Stimulated activated CD8-positive, alpha-beta memory T cell treated with anti-CD3 and anti-CD28 coated beads, Interleukin-15, amount 100 ng/mL, for 1 hour (primary cell): ENCODE results near the gene TMEM95.
"Not testable (repeated sequence)": the region's sequence is repeated elsewhere in the genome, so short reads cannot be mapped to it uniquely, and the experiment has no call there.

ENCODE experiments used
- DNase-seq: peaks from one replicate; pipeline ENCODE4 v3.0.0-alpha.2; 2020; ENCODE audit warnings: low read depth

The TMEM95 gene

GRCh38 chr17:7346761-7347614 is 8.0 kb upstream of the TMEM95 start:
- no peak for DNase-seq

DNA sequence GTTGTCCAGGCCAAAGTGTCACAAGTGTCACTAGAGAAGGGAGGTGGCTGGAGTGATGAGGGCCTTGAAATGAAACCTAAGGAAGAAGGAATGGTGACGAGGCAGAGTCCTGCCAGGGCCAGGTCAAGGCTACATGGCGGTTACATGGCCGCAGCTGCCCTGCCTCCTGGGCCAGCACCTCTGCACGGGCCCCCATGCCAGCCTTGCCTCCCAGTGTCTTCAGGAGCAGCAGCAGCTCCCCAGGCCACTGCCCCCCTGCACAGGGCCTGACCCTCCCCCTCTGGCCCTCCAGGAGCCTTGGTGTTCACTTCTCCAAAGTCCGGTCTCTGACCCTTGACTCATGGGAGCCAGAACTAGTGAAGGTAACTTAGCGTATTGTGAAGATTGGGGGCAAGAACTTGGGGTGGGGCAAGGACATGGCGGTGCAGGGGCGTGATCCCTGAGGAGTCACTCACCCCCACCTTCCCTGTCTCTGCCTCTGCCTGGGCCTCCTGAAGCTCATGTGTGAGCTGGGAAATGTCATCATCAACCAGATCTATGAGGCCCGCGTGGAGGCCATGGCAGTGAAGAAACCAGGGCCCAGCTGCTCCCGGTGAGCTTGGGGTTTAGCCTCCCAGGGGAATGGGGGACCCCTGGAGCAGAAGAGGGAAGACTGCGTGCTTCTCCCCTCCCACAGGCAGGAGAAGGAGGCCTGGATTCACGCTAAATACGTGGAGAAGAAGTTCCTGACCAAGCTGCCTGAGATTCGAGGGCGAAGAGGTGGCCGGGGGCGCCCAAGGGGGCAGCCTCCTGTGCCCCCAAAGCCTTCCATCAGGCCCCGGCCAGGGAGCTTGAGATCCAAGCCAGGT is 7.1 kb upstream of the TMEM95 start:
- DNase-seq, result no peak

DNA sequence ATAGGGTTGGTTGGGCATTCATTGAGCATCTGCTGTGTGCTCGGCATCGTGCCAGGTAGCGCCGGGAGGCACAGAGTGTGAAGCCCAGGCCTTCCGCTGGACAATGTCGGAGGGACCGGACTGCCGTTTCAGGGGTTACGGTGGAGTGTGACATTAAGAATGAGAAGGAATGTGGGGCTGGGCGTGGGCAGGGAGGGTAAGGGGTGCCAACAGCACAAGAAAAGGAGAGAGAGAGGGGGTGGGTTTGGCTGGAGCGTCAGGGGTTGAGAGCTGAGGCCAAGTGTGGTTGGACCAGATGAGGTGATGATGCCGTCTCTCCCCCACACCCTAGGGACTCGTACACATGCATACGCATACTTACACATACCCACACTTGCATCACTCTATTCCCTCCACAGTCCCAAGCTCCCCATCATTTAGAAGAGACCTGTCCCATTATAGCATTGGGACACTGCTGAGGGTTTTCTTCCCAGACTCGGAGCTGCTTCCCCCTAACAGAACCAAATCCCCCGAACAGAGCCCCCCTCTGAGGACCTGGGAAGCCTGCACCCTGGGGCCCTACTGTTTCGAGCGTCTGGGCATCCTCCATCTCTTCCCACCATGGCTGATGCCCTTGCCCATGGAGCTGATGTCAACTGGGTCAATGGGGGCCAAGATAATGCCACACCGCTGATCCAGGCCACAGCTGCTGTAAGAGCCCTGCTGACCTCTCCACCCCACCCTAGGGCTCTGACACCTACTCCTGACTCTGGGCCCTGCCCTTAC is 6.3 kb upstream of the TMEM95 start:
- no peak for DNase-seq

DNA sequence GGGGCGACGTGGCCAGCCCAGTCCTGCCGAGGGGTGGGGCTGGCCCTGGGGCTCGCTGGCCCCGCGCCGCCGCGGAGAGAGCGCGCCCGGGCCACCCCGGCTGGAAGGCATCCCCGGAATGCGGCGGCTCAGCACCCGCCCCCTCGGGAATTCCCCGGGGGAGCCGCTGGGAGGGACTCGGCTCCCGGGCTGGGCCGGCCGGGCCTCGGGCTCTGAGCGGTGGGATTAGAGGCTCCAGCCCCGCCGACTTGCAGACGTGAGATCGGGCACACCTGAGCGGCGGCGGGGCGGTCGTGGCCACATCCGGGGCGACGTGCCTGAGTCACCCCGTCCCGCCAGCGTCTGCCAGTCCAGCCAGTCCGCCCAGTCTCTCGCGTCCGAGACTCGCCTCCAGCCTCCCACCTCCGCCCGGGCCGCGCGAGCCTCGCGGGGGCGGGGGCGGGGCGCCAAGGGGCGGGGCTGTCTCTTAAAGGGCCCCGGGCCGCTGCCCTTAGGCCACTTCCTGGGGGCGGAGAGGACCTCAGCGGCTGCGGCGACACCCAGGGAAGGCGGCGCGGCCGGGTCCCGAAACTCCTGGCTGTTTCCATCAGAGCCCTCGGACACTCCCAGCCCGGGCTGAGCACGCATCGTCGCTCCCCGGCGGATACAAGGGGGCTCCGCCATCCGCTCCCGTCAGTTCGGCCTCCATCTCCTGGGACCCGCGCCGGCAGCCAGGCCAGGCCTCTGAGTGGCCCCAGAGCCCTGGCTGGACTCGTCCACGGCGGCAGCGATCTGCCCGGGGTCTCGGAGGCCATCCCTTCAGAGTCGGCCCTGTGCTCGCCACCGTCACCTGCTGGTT is 3.1 kb upstream of the TMEM95 start, which contains the start of gene KCTD11:
Gene KCTD11 (plus strand): TSS at position 498 of the 838 bp plus-strand sequence.
- peak; percentile 42 for DNase-seq

DNA sequence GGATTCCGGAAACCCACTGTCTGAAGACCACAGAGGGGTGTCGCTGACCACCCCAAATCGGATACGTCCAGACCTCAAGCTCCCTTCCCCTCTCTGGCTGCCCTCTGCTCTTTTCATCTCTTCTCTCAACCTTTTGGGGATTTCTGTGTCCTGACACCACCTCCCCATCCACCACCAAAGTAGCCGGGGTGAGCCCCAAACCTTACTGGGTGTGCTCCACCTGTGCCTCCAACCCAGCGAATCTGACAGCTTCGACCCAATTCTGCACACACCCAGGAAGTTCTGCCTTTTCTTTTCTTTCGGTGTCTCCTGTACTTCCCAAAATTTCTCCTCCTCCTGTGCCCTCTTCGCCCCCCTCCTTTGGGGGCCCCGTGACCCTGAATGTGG is 2.5 kb upstream of the TMEM95 start:
- DNase-seq, result no peak

DNA sequence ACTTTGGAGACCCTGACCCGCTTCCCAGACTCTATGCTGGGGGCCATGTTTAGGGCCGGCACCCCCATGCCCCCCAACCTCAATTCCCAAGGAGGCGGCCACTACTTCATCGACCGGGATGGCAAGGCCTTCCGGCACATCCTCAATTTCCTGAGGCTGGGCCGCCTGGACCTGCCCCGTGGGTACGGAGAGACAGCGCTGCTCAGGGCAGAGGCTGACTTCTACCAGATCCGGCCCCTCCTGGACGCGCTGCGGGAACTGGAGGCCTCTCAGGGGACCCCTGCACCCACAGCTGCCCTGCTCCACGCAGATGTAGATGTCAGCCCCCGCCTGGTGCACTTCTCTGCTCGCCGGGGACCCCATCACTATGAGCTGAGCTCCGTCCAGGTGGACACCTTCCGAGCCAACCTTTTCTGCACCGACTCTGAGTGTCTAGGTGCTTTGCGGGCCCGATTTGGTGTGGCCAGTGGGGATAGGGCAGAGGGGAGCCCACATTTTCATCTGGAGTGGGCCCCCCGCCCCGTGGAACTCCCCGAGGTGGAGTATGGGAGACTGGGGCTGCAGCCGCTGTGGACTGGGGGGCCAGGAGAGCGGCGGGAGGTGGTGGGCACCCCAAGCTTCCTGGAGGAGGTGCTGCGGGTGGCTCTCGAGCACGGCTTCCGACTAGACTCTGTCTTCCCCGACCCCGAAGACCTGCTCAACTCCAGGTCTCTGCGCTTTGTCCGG is 1.9 kb upstream of the TMEM95 start:
- no peak for DNase-seq

GRCh38 chr17:7354262-7354843 is 603 bp upstream of the TMEM95 start:
- no peak for DNase-seq

DNA sequence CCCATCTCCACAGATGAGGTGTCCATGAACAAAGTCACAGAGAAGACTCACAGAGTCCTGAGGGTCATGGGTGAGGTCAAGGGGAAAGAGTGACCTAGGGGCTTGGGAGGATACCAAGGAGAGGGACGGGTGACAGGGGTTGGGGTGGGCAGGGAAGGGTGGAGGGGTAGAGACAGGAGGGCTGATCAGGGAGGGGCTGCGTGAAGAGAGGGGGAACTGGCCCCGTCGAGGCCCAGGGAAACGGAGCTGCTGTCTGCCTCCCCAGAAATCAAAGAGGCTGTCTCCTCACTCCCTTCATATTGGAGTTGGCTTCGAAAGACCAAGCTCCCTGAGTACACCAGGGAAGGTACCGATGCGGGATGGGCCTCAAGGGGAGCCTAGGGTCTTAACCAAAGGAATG is 617 bp downstream of the TMEM95 start:
- no peak for DNase-seq

DNA sequence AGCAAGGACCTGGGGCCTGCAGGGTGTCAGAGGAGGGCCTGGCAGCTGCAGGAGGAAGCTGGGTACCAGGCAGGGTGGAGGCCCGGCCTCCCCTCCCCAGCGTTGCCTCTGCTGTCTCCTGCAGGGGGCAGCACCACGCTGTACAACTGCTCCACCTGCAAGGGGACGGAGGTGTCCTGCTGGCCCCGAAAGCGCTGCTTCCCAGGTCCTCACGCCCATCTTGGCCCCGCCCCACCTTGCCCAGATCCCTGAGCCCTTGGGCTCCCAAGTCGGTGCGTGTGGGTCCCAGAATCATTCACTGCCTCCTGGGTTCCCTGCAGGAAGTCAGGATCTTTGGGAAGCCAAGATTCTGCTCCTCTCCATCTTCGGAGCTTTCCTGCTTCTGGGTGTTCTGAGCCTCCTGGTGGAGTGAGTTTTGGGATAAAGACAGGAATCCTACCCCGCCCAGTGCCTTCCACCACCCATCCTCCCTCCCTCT is 1.2 kb downstream of the TMEM95 start:
- peak; percentile 76 for DNase-seq

DNA sequence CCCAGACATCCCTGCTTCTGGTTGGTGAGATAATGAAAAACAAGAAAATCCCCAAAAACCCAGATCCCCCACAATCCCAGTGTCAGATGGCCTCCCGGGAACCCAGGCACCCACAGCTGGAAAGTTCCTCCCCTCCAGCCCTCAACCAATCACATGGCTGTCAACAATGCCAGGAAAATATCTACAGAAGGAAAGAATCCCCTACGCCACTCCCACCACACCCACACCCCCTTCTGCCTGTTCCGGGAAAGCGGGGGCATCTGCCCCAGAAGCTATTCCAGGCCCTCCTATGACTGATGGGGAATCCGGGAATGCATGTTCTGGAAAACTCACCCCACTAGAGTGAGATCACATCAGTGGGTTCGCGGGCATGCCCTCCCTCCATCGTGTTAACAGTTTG is 1.8 kb downstream of the TMEM95 start:
- DNase-seq, result no peak

DNA sequence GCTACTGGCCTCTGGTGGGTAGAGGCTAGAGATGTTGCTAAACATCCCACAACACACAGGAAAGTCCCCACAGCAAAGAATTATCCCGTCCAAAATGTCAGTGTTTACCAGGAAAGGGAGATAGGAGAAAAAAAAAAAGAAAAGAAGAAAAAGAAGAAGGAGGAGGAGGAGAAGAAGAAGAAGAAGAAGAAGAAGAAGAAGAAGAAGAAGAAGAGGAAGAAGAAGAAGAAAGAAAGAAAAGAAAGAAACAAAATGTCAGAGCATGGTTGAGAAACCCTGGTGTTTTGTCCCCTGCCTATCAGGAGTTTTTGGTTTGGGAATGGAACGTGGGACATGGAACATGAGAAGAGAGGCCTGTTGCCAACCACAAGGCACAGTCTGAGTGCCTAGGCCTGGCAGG is 2.4 kb downstream of the TMEM95 start:
- DNase-seq, result no peak

- no peak for DNase-seq
Observed at GRCh38 chr17:7361906-7362305, 7.0 kb downstream of the TMEM95 start.

- no peak for DNase-seq
Observed at GRCh38 chr17:7363311-7363710, 8.4 kb downstream of the TMEM95 start.

GRCh38 chr17:7365963-7366362 is 11.0 kb downstream of the TMEM95 start:
- not testable (repeated sequence) for DNase-seq

DNA sequence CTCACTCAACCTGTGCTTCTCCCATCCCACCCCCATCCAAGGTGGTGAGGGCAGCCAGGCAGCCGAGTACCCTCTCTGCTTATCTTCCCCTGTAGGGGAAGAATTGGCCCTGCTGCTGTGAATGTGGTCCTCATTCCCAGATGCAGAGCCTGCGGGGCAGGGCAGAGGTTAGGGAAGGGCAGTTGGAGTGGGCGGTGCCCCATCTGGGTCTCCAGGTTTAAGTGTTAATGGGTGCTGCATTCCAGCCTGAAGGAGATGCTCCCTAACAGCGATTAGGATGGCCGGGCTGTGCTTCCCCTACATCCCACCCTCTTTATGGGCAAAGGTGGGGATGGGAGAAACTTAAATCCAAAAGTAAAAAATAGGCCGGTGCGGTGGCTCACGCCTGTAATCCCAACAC is 12.1 kb downstream of the TMEM95 start:
- no peak for DNase-seq

DNA sequence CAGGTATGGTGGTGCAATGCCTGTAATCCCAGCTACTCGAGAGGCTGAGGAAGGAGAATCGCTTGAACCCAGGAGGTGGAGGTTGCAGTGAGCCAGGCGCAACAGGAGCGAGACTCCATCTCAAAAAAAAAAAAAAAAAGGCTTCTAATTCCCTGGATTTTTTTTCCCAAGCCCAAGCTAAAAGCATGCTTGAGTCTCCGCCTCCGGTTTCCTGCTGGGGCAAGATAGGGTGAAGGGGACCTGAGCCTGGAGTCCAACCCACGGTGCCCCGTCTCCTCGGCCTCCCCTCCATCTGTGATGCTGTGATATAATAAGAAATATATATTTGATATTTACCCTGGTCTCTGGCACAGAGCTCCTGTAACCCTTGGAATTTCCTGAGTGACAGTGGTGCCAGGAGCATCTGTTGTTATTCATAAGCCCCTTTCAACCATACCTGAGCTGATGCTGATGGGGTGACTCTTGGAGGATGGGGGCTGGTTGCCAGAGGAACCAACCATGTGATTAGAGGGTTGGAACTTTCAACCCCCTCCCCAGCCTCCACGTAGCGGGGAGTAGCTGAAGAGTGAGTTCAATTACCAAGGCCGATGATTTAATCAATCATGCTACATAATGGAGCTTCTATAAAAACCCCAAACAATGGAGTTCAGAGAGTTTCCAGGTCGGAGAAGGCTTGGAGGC is 13.1 kb downstream of the TMEM95 start:
- no peak for DNase-seq

- not testable (repeated sequence) for DNase-seq
Observed at GRCh38 chr17:7368599-7368994, 13.6 kb downstream of the TMEM95 start.

- no peak for DNase-seq
Observed at GRCh38 chr17:7369825-7370224, 14.9 kb downstream of the TMEM95 start.

- DNase-seq, result no peak
Observed at GRCh38 chr17:7370853-7371252, 15.9 kb downstream of the TMEM95 start.

GRCh38 chr17:7374353-7374752 is 19.4 kb downstream of the TMEM95 start:
- no peak for DNase-seq
